CD4-positive, alpha-beta T cell (primary cell): ENCODE results near the gene FAM107B. TPM values are rescaled to one million over a fixed set of nuclear protein-coding genes. Genes with fewer than 3 reads are reported as not detected.

ENCODE experiments used
- ATAC-seq: fragments of 200-7000 bp; cut with Tn5 transposase; one replicate; pipeline ENCODE4 v1.10.0; 2022; ENCODE audit warnings: mild to moderate bottlenecking; ENCODE audit not compliant: poor library complexity
- CTCF ChIA-PET: fragments of 350-600 bp; sonication (Branson Sonifier 250); formaldehyde crosslinking; loops from one replicate; lab custom pipeline; 2021; ENCODE audit warnings: antibody characterized with exemption, inconsistent platforms; lab: Charles Lee
- POLR2A ChIA-PET: fragments of 350-600 bp; sonication (Branson Sonifier 250); formaldehyde crosslinking; loops from one replicate; lab custom pipeline; 2021; ENCODE audit warnings: antibody characterized with exemption, inconsistent platforms; lab: Charles Lee
- DNase-seq, 14 experiments: peaks; one replicate each; pipeline ENCODE4 v3.0.0-alpha.2; 2013 to 2020; ENCODE audit warnings: mixed read lengths in 2 of 14
- H3K27ac ChIP-seq, 2 donors: one replicate each; pipeline versions ENCODE4 v1.5.1 to v1.7.0; 2013; ENCODE audit warnings: low read length in 2 of 2, low read depth in 1 of 2, mild to moderate bottlenecking in 1 of 2
- H3K27me3 ChIP-seq, 2 experiments: 1 replicate in 1 of 2; 2 replicates in 1 of 2; pipeline versions ENCODE4 v1.6.1 to v1.7.0; 2013; ENCODE audit warnings: low read length in 2 of 2, control low read depth in 1 of 2, mild to moderate bottlenecking in 1 of 2, moderate library complexity in 1 of 2; ENCODE audit not compliant: insufficient read depth in 2 of 2, control insufficient read depth in 1 of 2
- H3K36me3 ChIP-seq: one replicate; pipeline ENCODE4 v1.6.1; 2013; ENCODE audit warnings: low read length, control low read depth; ENCODE audit not compliant: insufficient read depth
- H3K4me1 ChIP-seq: one replicate; pipeline ENCODE4 v1.6.1; 2013; ENCODE audit warnings: low read length, control low read depth; ENCODE audit not compliant: insufficient read depth
- H3K4me3 ChIP-seq: one replicate; pipeline ENCODE4 v1.5.1; 2013; ENCODE audit warnings: mild to moderate bottlenecking, low read length, moderate library complexity
- H3K9me3 ChIP-seq, 2 experiments: 1 replicate in 1 of 2; 2 replicates in 1 of 2; pipeline versions ENCODE4 v1.6.1 to v1.7.0; 2013; ENCODE audit warnings: low read length in 2 of 2, mild to moderate bottlenecking in 2 of 2, control low read depth in 1 of 2, moderate library complexity in 1 of 2; ENCODE audit not compliant: control insufficient read depth in 1 of 2, insufficient read depth in 1 of 2
- H3K27ac Mint-ChIP-seq: one replicate; pipeline ENCODE4 v1.8.0; 2020; ENCODE audit warnings: mixed read lengths
- H3K27me3 Mint-ChIP-seq: one replicate; pipeline ENCODE4 v1.8.0; 2021; ENCODE audit warnings: mixed read lengths
- H3K36me3 Mint-ChIP-seq: one replicate; pipeline ENCODE4 v1.8.0; 2021; ENCODE audit warnings: low read depth, mixed read lengths
- H3K4me1 Mint-ChIP-seq: one replicate; pipeline ENCODE4 v1.8.0; 2021; ENCODE audit warnings: low read depth, mixed read lengths
- H3K4me3 Mint-ChIP-seq: one replicate; pipeline ENCODE4 v1.8.0; 2020; ENCODE audit warnings: mild to moderate bottlenecking, mixed read lengths
- H3K9me3 Mint-ChIP-seq: one replicate; pipeline ENCODE4 v1.8.0; 2020; ENCODE audit warnings: mixed read lengths
- CTCF ChIP-seq: fragments of 200-600 bp; IDR thresholded peaks from one replicate; pipeline ENCODE4 v1.8.0; 2022; ENCODE audit warnings: antibody characterized with exemption, mild to moderate bottlenecking
- intact Hi-C, 2 experiments: fragments of 100-400 bp; cut with DNase I in 1 of 2; cut with micrococcal nuclease in 1 of 2; formaldehyde crosslinking; loops; one replicate each; pipeline versions ENCODE4 v1.15.1 to v1.9.0; 2023 to 2025; cut with DNase I, micrococcal nuclease
- total RNA-seq, 174 experiments: library from RNA in 2 of 174; stranded (reverse) in 2 of 174; gene quantifications; one replicate each; pipeline ENCODE4 v1.2.3 and lab custom pipeline; 2021 to 2026

Gene FAM107B
- total RNA-seq, 2 experiments from 2014 or later, result 261 to 262 TPM

- CTCF ChIA-PET, result interaction anchor here (1.4 kb wide), 1 partner anchor 8 kb away, joined by 3 read pairs; no protein-coding TSS in a partner anchor
- intact Hi-C loops, result loop anchor here in 1 of 2 experiments (5.0 kb wide), 1 partner anchor 283 kb away; no protein-coding TSS in a partner anchor
- peaks cover 93% of the 10 kb centered on the region for H3K4me1 Mint-ChIP-seq
These were observed 235.5 kb downstream of the FAM107B start for GRCh38 chr10:14539176-14539575.

DNA sequence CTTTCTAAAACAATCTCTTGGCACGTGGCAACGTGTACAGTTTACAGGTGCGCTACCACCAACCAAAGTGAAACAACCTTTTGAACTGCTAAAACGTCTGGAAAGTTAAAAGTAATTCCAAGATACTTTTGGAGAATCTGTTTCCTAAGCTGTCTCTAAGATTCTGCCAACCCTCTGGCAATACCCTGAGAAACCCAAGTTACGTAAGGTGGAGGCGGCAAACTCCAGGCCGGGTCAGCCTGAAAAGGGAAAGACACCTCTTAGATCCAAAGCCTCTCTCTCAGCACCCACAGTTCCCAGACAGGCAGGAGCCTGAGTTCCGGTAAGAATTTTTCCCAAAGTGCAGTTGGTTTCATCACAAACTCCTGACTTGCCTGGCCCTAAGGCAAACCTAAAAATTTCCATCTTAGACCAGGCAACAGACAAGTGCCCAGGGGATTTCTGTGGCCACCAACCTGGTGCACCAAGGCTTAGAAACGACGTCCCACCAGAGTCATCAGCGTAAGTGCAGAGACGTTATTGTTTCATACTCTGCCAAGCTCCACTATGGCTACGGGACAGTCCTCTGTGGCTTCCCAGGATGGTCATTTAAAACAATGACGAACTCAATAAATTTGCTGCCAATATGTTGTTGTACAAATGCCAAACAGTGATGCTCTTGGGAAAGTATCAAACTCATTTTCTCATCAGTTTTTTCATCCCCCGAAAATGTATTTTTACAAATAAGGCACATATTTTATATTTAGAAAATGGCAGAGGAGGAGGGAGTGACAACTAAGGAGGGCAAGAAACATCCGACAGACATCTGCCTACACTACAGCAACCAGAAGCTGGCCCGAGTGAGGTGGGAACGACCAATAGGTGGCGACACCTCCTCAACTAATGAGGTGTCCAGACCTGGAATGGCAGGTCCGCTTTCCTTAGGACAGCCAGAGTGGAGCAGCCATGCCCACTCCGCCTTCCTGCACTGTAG lies 238.2 kb downstream of the FAM107B start:
- Histone ChIP-seq H3K4me3 (no peak overlapping the region), H3K9me3 (no peaks in the 10 kb centered on the region), H3K36me3 (peaks cover 82% of the 10 kb centered on the region), H3K27ac (no peak overlapping the region), H3K4me1 (peaks cover 72% of the 10 kb centered on the region), H3K27me3 (no peaks in the 10 kb centered on the region)
- H3K4me1 Mint-ChIP-seq, result peaks cover 96% of the 10 kb centered on the region
- H3K4me3 Mint-ChIP-seq, result no peak overlapping the region
- DNase-seq, result peak in 9 of 14 experiments; percentile 25 to 72 (median 48)
- no peaks in the 10 kb centered on the region for H3K27me3 Mint-ChIP-seq
- intact Hi-C loops, result loop anchor here in 1 of 2 experiments (5.0 kb wide), 1 partner anchor 286 kb away; no protein-coding TSS in a partner anchor
- peak; percentile 21 for ATAC-seq
- peak; percentile 64 for TF ChIP-seq CTCF
- H3K9me3 Mint-ChIP-seq, result no peaks in the 10 kb centered on the region
- ChIA-PET POLR2A (interaction anchor here (0.7 to 2.0 kb wide), 5 partner anchors 9 to 301 kb away, joined by 3 to 8 read pairs (median 4); partner anchors contain the start of genes CDNF, HSPA14 and MSANTD7), CTCF (interaction anchor here (0.9 to 1.3 kb wide), 7 partner anchors 22 to 301 kb away, joined by 3 to 9 read pairs (median 3); partner anchors contain the start of genes CDNF, HSPA14 and MSANTD7)
- H3K36me3 Mint-ChIP-seq, result peaks cover 99% of the 10 kb centered on the region
- H3K27ac Mint-ChIP-seq, result peak overlapping the region; percentile 65

More at GRCh38 chr10:14539176-14539575, 235.5 kb downstream of the FAM107B start:
- no peaks in the 10 kb centered on the region for H3K27me3 ChIP-seq
- DNase-seq (no peak), ATAC-seq (no peak)
- peaks cover 65% of the 10 kb centered on the region for H3K4me1 ChIP-seq
- H3K9me3 ChIP-seq, result no peaks in the 10 kb centered on the region
- peak overlapping the region in 1 of 2 donors; percentile 35 for H3K27ac ChIP-seq
- POLR2A ChIA-PET, result interaction anchor here (1.0 kb wide), 1 partner anchor 13 kb away, joined by 3 read pairs; no protein-coding TSS in a partner anchor
- H3K27ac Mint-ChIP-seq, result peak overlapping the region; percentile 87
- no peaks in the 10 kb centered on the region for H3K9me3 Mint-ChIP-seq
- no peak overlapping the region for H3K4me3 Mint-ChIP-seq
- no peak overlapping the region for H3K4me3 ChIP-seq
- peaks cover 91% of the 10 kb centered on the region for H3K36me3 Mint-ChIP-seq
- TF ChIP-seq CTCF, result no peak
- peaks cover 71% of the 10 kb centered on the region for H3K36me3 ChIP-seq
- no peaks in the 10 kb centered on the region for H3K27me3 Mint-ChIP-seq

GRCh38 chr10:14535457-14536130 lies 239.1 kb downstream of the FAM107B start:
- intact Hi-C loops, result loop anchor here in 1 of 2 experiments (5.0 kb wide), 1 partner anchor 287 kb away; no protein-coding TSS in a partner anchor
- H3K4me1 Mint-ChIP-seq, result peaks cover 94% of the 10 kb centered on the region
- Histone ChIP-seq H3K4me1 (peaks cover 72% of the 10 kb centered on the region), H3K9me3 (no peaks in the 10 kb centered on the region), H3K27me3 (no peaks in the 10 kb centered on the region), H3K4me3 (no peak overlapping the region), H3K36me3 (peaks cover 74% of the 10 kb centered on the region), H3K27ac (no peak overlapping the region)
- peak overlapping the region; percentile 45 for H3K27ac Mint-ChIP-seq
- peaks cover 98% of the 10 kb centered on the region for H3K36me3 Mint-ChIP-seq
- H3K4me3 Mint-ChIP-seq, result peak overlapping the region; percentile 18
- no peaks in the 10 kb centered on the region for H3K27me3 Mint-ChIP-seq
- DNase-seq (no peak), ATAC-seq (no peak)
- ChIA-PET CTCF (interaction anchor here (1.3 kb wide), 1 partner anchor 302 kb away, joined by 3 read pairs; the partner anchor contains the start of genes CDNF, HSPA14 and MSANTD7), POLR2A (interaction anchor here (0.8 to 1.9 kb wide), 3 partner anchors 28 to 607 kb away, joined by 3 to 5 read pairs (median 3); no protein-coding TSS in a partner anchor)
- H3K9me3 Mint-ChIP-seq, result no peaks in the 10 kb centered on the region
- TF ChIP-seq CTCF, result no peak
